CD4-positive, alpha-beta memory T cell (primary cell): ENCODE measurements around the gene CSNK1G1. TPM values are rescaled to one million over a fixed set of nuclear protein-coding genes. Genes with fewer than 3 reads are reported as not detected.
"Not testable (repeated sequence)": the region's sequence is repeated elsewhere in the genome, so short reads cannot be mapped to it uniquely, and the experiment has no call there.

Experiments
- CTCF ChIA-PET: fragments of 350-600 bp; sonication (Branson Sonifier 250); formaldehyde crosslinking; loops from one replicate; lab custom pipeline; 2021; ENCODE audit warnings: inconsistent platforms; ENCODE audit not compliant: partially characterized antibody; lab: Charles Lee
- POLR2A ChIA-PET: fragments of 350-600 bp; sonication (Branson Sonifier 250); formaldehyde crosslinking; loops from one replicate; lab custom pipeline; 2021; ENCODE audit not compliant: partially characterized antibody; lab: Charles Lee
- DNase-seq, 5 donors: peaks; one replicate each; pipeline versions ENCODE4 v3.0.0 to v3.0.0-alpha.2; 2020 to 2022; ENCODE audit warnings: mixed read lengths in 1 of 5
- H3K27ac ChIP-seq: one replicate; pipeline ENCODE4 v1.7.0; 2013; ENCODE audit warnings: low read depth, low read length
- H3K27me3 ChIP-seq: 2 replicates; pipeline ENCODE4 v1.7.0; 2013; ENCODE audit warnings: mild to moderate bottlenecking, low read length, moderate library complexity; ENCODE audit not compliant: insufficient read depth
- H3K36me3 ChIP-seq: 2 replicates; pipeline ENCODE4 v1.7.0; 2013; ENCODE audit warnings: mild to moderate bottlenecking, low read length, moderate library complexity; ENCODE audit not compliant: insufficient read depth
- H3K4me1 ChIP-seq: 2 replicates; pipeline ENCODE4 v1.7.0; 2013; ENCODE audit warnings: mild to moderate bottlenecking, low read length, moderate library complexity; ENCODE audit not compliant: insufficient read depth
- H3K4me3 ChIP-seq, 2 donors: one replicate each; pipeline ENCODE4 v1.7.0; 2013; ENCODE audit warnings: low read length in 2 of 2, mild to moderate bottlenecking in 1 of 2
- H3K9me3 ChIP-seq, 2 donors: one replicate each; pipeline ENCODE4 v1.7.0; 2013; ENCODE audit warnings: low read length in 2 of 2, control low read depth in 1 of 2; ENCODE audit not compliant: control insufficient read depth in 1 of 2
- H3K27ac Mint-ChIP-seq, 7 donors: one replicate each; pipeline ENCODE4 v1.8.0; 2020 to 2021; ENCODE audit warnings: mixed read lengths in 7 of 7, mild to moderate bottlenecking in 6 of 7, inconsistent platforms in 3 of 7, moderate library complexity in 3 of 7
- H3K27me3 Mint-ChIP-seq, 2 donors: one replicate each; pipeline ENCODE4 v1.8.0; 2020 to 2021; ENCODE audit warnings: mixed read lengths in 2 of 2
- H3K36me3 Mint-ChIP-seq, 2 donors: one replicate each; pipeline ENCODE4 v1.8.0; 2020 to 2021; ENCODE audit warnings: mixed read lengths in 2 of 2, inconsistent platforms in 1 of 2, mild to moderate bottlenecking in 1 of 2
- H3K4me1 Mint-ChIP-seq, 4 donors: one replicate each; pipeline ENCODE4 v1.8.0; 2020 to 2021; ENCODE audit warnings: mixed read lengths in 4 of 4, mild to moderate bottlenecking in 1 of 4
- H3K4me3 Mint-ChIP-seq, 8 donors: one replicate each; pipeline ENCODE4 v1.8.0; 2020 to 2021; ENCODE audit warnings: mixed read lengths in 8 of 8, mild to moderate bottlenecking in 7 of 8, moderate library complexity in 6 of 8, inconsistent platforms in 3 of 8
- H3K9me3 Mint-ChIP-seq, 8 donors: one replicate each; pipeline ENCODE4 v1.8.0; 2020 to 2021; ENCODE audit warnings: mixed read lengths in 8 of 8, mild to moderate bottlenecking in 5 of 8, inconsistent platforms in 3 of 8, moderate library complexity in 1 of 8
- intact Hi-C: fragments of 100-400 bp; cut with micrococcal nuclease; formaldehyde crosslinking; loops from one replicate; pipeline ENCODE4 v1.15.1; 2023
- polyA plus RNA-seq, 2 donors: library from polyadenylated mRNA; unstranded; fragments of 300-500 nt; fragmentation: Illumina TruSeq; gene quantifications; one replicate each; pipeline ENCODE4 v1.2.3, GENCODE V29; 2021
- total RNA-seq, 2 experiments: library from RNA; stranded (reverse); gene quantifications; one replicate each; pipeline ENCODE4 v1.2.3, GENCODE V29; 2021

The CSNK1G1 gene
- total and polyA plus RNA-seq, 4 experiments from 2014 or later: 6.2 to 27.7 (median 24.1) TPM

DNA sequence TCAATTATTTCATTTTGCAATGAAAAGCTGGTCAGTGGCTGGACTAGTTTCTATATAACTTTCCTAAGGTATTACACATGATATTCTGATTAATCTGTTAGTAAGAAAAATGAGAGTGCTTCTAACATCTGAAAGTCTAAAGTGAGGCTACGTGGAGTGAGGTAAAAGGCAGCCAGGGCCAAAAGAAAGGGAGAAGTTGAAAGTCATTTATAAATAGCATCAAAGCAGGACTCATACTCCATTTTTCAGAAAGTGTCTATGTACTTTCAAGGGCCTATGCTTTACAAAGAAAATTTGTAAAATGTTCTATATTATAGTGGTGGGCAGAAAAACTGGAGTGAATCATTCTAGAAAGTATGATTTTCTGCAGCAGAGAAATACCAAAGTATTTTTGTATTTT lies 80.0 kb downstream of the CSNK1G1 start:
- CTCF ChIA-PET: no interaction called here
- no peak overlapping the region for H3K4me3 ChIP-seq
- H3K9me3 ChIP-seq: no peaks in the 10 kb centered on the region
- POLR2A ChIA-PET: no interaction called here
- peak overlapping the region in 1 of 7 donors; percentile 61 for H3K27ac Mint-ChIP-seq
- H3K27me3 Mint-ChIP-seq: no peaks in the 10 kb centered on the region
- H3K27me3 ChIP-seq: no peaks in the 10 kb centered on the region
- no peaks in the 10 kb centered on the region for H3K4me1 ChIP-seq
- no peaks in the 10 kb centered on the region for H3K9me3 Mint-ChIP-seq
- H3K27ac ChIP-seq: no peak overlapping the region
- H3K36me3 ChIP-seq: no peaks in the 10 kb centered on the region
- H3K4me3 Mint-ChIP-seq: no peak overlapping the region
- peaks cover 7% of the 10 kb centered on the region in 2 donors for H3K36me3 Mint-ChIP-seq
- peaks cover 5 to 9% (median 5%) of the 10 kb centered on the region in 4 donors for H3K4me1 Mint-ChIP-seq
- intact Hi-C loops: no loop called here
- no peak for DNase-seq

GRCh38 chr15:64274341-64274950 lies 81.5 kb downstream of the CSNK1G1 start:
- no peak overlapping the region for H3K27ac ChIP-seq
- DNase-seq: peak in 1 of 5 donors; percentile 0
- H3K27me3 Mint-ChIP-seq: no peaks in the 10 kb centered on the region
- ChIA-PET CTCF (interaction anchor here (0.6 to 1.1 kb wide), 2 partner anchors 89 to 121 kb away, joined by 3 read pairs; no protein-coding TSS in a partner anchor), POLR2A (no interaction called here)
- no peaks in the 10 kb centered on the region for H3K36me3 ChIP-seq
- H3K4me1 Mint-ChIP-seq: peaks cover 5 to 9% (median 6%) of the 10 kb centered on the region in 4 donors
- no peaks in the 10 kb centered on the region for H3K4me1 ChIP-seq
- intact Hi-C loops: no loop called here
- no peaks in the 10 kb centered on the region for H3K9me3 Mint-ChIP-seq
- no peak overlapping the region for H3K4me3 ChIP-seq
- peaks cover 6 to 7% of the 10 kb centered on the region in 2 donors for H3K36me3 Mint-ChIP-seq
- H3K27ac Mint-ChIP-seq: peak overlapping the region in 2 of 7 donors; percentile 37 to 57
- H3K27me3 ChIP-seq: no peaks in the 10 kb centered on the region
- H3K9me3 ChIP-seq: no peaks in the 10 kb centered on the region
- no peak overlapping the region for H3K4me3 Mint-ChIP-seq

DNA sequence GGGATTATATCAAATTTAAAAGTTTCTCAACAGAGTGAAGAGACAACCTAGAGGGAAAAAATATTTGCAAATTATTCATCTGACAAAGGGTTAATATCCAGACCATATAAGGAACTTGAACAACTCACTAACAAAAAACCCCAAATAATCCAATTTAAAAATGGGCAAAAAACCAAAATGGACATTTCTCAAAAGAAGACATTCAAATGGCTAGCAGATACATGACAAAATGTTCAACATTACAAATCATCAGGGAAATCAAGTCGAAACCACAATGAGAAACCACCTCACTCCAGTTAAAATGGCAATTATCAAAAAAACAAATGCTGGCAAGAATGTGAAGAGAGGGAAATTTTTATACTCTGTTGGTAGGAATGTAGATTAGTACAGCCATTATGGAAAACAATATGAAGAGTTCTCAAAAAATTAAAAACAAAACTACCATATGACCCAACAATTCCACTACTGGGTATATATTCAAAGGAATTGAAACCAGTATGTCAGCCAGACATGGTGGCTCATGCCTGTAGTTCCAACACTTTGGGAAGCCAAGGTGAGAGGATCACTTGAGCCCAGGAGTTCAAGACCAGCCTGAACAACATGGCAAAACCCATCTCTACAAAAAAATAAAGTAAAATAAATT lies 88.5 kb downstream of the CSNK1G1 start:
- ChIA-PET CTCF (no interaction called here), POLR2A (no interaction called here)
- intact Hi-C loops: no loop called here
- H3K27me3 ChIP-seq: no peaks in the 10 kb centered on the region
- no peak for DNase-seq
- Mint-ChIP-seq H3K4me1 (peaks cover 14 to 36% (median 32%) of the 10 kb centered on the region in 4 donors), H3K9me3 (peaks cover 2 to 14% (median 6%) of the 10 kb centered on the region in 8 donors), H3K36me3 (peaks cover 24 to 42% of the 10 kb centered on the region in 2 donors), H3K27ac (peak overlapping the region in 1 of 7 donors; percentile 22), H3K4me3 (no peak overlapping the region), H3K27me3 (no peaks in the 10 kb centered on the region)
- no peak overlapping the region for H3K27ac ChIP-seq
- no peak overlapping the region for H3K4me3 ChIP-seq
- H3K36me3 ChIP-seq: no peaks in the 10 kb centered on the region
- no peaks in the 10 kb centered on the region for H3K4me1 ChIP-seq
- H3K9me3 ChIP-seq: no peaks in the 10 kb centered on the region

GRCh38 chr15:64265188-64265587 lies 90.8 kb downstream of the CSNK1G1 start:
- Mint-ChIP-seq H3K4me1 (peaks cover 14 to 44% (median 36%) of the 10 kb centered on the region in 4 donors), H3K36me3 (peaks cover 30 to 39% of the 10 kb centered on the region in 2 donors), H3K9me3 (peaks cover 2 to 14% (median 6%) of the 10 kb centered on the region in 8 donors)
- CTCF ChIA-PET: interaction anchor here (0.6 kb wide), 1 partner anchor 39 kb away, joined by 5 read pairs; no protein-coding TSS in a partner anchor
- H3K9me3 ChIP-seq, H3K27me3 ChIP-seq, intact Hi-C loops, H3K4me3 ChIP-seq, H3K4me3 Mint-ChIP-seq, H3K4me1 ChIP-seq, H3K27ac ChIP-seq, H3K36me3 ChIP-seq, DNase-seq, H3K27ac Mint-ChIP-seq, POLR2A ChIA-PET, H3K27me3 Mint-ChIP-seq: not testable (repeated sequence)

DNA sequence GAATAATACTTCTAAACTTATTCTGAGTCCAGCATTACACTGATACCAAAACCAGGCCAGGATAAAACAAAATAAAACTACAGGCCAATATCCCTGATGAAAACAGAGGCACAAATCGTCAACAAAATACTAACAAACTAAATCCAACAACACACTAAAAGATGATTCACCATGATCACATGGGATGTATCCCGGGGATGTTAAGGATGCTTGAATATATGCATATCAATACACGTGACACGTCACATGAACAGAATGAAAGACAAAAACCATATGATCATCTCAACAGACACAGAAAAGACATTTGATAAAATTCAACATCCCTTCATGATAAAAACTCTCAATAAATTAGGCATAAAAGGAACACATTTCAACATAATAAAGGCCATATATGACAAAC lies 91.5 kb downstream of the CSNK1G1 start:
- no peaks in the 10 kb centered on the region for H3K27me3 Mint-ChIP-seq
- Histone ChIP-seq H3K27ac (no peak overlapping the region), H3K4me1 (no peaks in the 10 kb centered on the region), H3K9me3 (no peaks in the 10 kb centered on the region), H3K4me3 (no peak overlapping the region), H3K27me3 (no peaks in the 10 kb centered on the region), H3K36me3 (no peaks in the 10 kb centered on the region)
- H3K4me1 Mint-ChIP-seq: peaks cover 17 to 45% (median 36%) of the 10 kb centered on the region in 4 donors
- H3K27ac Mint-ChIP-seq: peak overlapping the region in 1 of 7 donors; percentile 16
- ChIA-PET POLR2A (no interaction called here), CTCF (no interaction called here)
- DNase-seq: no peak
- intact Hi-C loops: no loop called here
- peaks cover 29 to 39% of the 10 kb centered on the region in 2 donors for H3K36me3 Mint-ChIP-seq
- peaks cover 2 to 14% (median 6%) of the 10 kb centered on the region in 8 donors for H3K9me3 Mint-ChIP-seq
- H3K4me3 Mint-ChIP-seq: peak overlapping the region in 1 of 8 donors; percentile 23

- H3K4me3 Mint-ChIP-seq: no peak overlapping the region
- peaks cover 2 to 14% (median 6%) of the 10 kb centered on the region in 8 donors for H3K9me3 Mint-ChIP-seq
- intact Hi-C loops: no loop called here
- no peaks in the 10 kb centered on the region for H3K27me3 Mint-ChIP-seq
- POLR2A ChIA-PET: no interaction called here
- CTCF ChIA-PET: no interaction called here
- H3K4me1 Mint-ChIP-seq: peaks cover 17 to 41% (median 32%) of the 10 kb centered on the region in 4 donors
- Histone ChIP-seq H3K27me3 (no peaks in the 10 kb centered on the region), H3K9me3 (no peaks in the 10 kb centered on the region), H3K4me3 (no peak overlapping the region), H3K27ac (no peak overlapping the region), H3K4me1 (no peaks in the 10 kb centered on the region), H3K36me3 (no peaks in the 10 kb centered on the region)
- no peak overlapping the region for H3K27ac Mint-ChIP-seq
- peaks cover 26 to 37% of the 10 kb centered on the region in 2 donors for H3K36me3 Mint-ChIP-seq
- no peak for DNase-seq
Measured at GRCh38 chr15:64263567-64263966, 92.4 kb downstream of the CSNK1G1 start.

GRCh38 chr15:64256051-64256450 lies 99.9 kb downstream of the CSNK1G1 start:
- H3K4me1 Mint-ChIP-seq: peaks cover 6 to 14% (median 11%) of the 10 kb centered on the region in 4 donors
- Histone ChIP-seq H3K9me3 (no peaks in the 10 kb centered on the region), H3K27me3 (no peaks in the 10 kb centered on the region), H3K27ac (no peak overlapping the region), H3K4me1 (peaks cover 5% of the 10 kb centered on the region), H3K4me3 (no peak overlapping the region), H3K36me3 (peaks cover 3% of the 10 kb centered on the region)
- no peaks in the 10 kb centered on the region for H3K27me3 Mint-ChIP-seq
- CTCF ChIA-PET: no interaction called here
- H3K4me3 Mint-ChIP-seq: no peak overlapping the region
- peaks cover 15 to 28% of the 10 kb centered on the region in 2 donors for H3K36me3 Mint-ChIP-seq
- H3K27ac Mint-ChIP-seq: no peak overlapping the region
- POLR2A ChIA-PET: interaction anchor here (0.6 kb wide), 1 partner anchor 174 kb away, joined by 4 read pairs; no protein-coding TSS in a partner anchor
- intact Hi-C loops: no loop called here
- no peak for DNase-seq
- H3K9me3 Mint-ChIP-seq: no peaks in the 10 kb centered on the region
